Central memory CD8-positive, alpha-beta T cell (primary cell): ENCODE data around the gene ITGA7.

Experiments
- ATAC-seq: fragments of 150-1000 bp; cut with Tn5 transposase; replicated peaks from 2 replicates; pipeline ENCODE4 v1.10.0; 2022; ENCODE audit warnings: mild to moderate bottlenecking, moderate FRiP score, moderate number of reproducible peaks; ENCODE audit not compliant: poor library complexity, severe bottlenecking; ENCODE audit errors: extremely low read depth
- DNase-seq, 2 donors: peaks; one replicate each; pipeline ENCODE4 v3.0.0; 2021; ENCODE audit warnings: low spot score in 2 of 2
- H3K27ac Mint-ChIP-seq: one replicate; pipeline ENCODE4 v1.8.0; 2022; ENCODE audit warnings: low read depth, mild to moderate bottlenecking, moderate library complexity, mixed read lengths
- H3K27me3 Mint-ChIP-seq: one replicate; pipeline ENCODE4 v1.8.0; 2022; ENCODE audit warnings: mixed read lengths
- H3K36me3 Mint-ChIP-seq: one replicate; pipeline ENCODE4 v1.8.0; 2022; ENCODE audit warnings: mild to moderate bottlenecking, moderate library complexity, mixed read lengths; ENCODE audit not compliant: insufficient read depth
- H3K4me1 Mint-ChIP-seq: one replicate; pipeline ENCODE4 v1.8.0; 2022; ENCODE audit warnings: mixed read lengths
- H3K4me3 Mint-ChIP-seq: one replicate; pipeline ENCODE4 v1.8.0; 2022; ENCODE audit warnings: mild to moderate bottlenecking, moderate library complexity, mixed read lengths
- H3K9me3 Mint-ChIP-seq: one replicate; pipeline ENCODE4 v1.8.0; 2022; ENCODE audit warnings: mixed read lengths

ITGA7 gene

GRCh38 chr12:55739025-55739378, 31.3 kb upstream of the ITGA7 start:
- ATAC-seq (no peak), DNase-seq (no peak)
- no peak overlapping the region for H3K27ac Mint-ChIP-seq
- no peaks in the 10 kb centered on the region for H3K9me3 Mint-ChIP-seq
- peaks cover 4% of the 10 kb centered on the region for H3K36me3 Mint-ChIP-seq
- H3K27me3 Mint-ChIP-seq: no peaks in the 10 kb centered on the region
- H3K4me3 Mint-ChIP-seq: peak overlapping the region; percentile 82
- H3K4me1 Mint-ChIP-seq: peaks cover 45% of the 10 kb centered on the region

DNA sequence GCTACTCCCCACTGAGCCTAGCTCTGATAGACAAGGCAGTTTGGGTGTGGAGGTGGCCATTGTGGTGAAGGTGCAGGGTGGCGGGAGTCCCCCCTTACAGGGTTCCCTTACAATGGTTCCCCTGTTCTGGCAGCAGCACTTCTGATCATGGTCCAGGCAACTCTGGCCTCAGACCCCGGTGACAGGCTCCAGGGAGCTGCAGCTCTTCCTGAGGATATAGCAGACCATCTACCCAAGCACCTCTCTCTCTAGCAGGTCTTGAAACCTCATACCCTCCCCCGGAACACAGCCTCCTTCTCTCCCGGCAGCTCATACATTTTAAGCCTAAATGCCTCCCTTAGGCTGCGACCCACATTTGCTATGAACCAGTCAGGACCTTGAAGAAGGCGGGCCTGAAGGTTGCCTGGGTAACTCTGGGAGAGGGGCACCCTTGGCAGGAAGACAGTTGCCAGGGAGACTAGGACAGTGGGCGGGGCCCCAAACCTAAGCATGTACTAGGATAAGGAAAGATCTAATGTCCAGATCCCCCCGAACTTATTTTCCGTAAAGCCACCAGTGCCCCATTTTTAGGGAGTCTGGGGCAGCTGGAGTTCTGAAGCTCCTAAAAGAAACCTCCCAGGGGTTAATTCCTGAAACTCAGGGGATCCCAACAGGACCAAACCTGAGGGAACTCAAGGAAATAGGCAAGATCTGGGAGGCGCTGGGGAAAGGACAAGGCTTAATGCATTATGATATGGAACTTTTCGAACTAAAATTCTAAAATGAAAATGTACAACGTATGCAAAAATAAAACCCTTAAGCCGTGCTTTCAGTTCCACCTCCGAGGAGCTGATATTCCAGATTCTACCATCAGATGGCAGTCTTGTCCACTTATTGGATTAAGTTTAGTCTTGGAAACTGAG, 30.7 kb upstream of the ITGA7 start:
- ATAC-seq (peak; percentile 63), DNase-seq (peak; percentile 56 to 74)

GRCh38 chr12:55737581-55738122, 29.9 kb upstream of the ITGA7 start:
- Mint-ChIP-seq H3K9me3 (no peaks in the 10 kb centered on the region), H3K27ac (peak overlapping the region; percentile 89), H3K36me3 (peaks cover 4% of the 10 kb centered on the region), H3K27me3 (no peaks in the 10 kb centered on the region), H3K4me1 (peaks cover 40% of the 10 kb centered on the region), H3K4me3 (peak overlapping the region; percentile 82)
- no peak for ATAC-seq
- DNase-seq: no peak

More for the DNA sequence above, 30.7 kb upstream of the ITGA7 start:
- H3K4me3 Mint-ChIP-seq: peak overlapping the region; percentile 82
- peaks cover 43% of the 10 kb centered on the region for H3K4me1 Mint-ChIP-seq
- peak overlapping the region; percentile 89 for H3K27ac Mint-ChIP-seq
- no peaks in the 10 kb centered on the region for H3K27me3 Mint-ChIP-seq
- peaks cover 4% of the 10 kb centered on the region for H3K36me3 Mint-ChIP-seq
- no peaks in the 10 kb centered on the region for H3K9me3 Mint-ChIP-seq

DNA sequence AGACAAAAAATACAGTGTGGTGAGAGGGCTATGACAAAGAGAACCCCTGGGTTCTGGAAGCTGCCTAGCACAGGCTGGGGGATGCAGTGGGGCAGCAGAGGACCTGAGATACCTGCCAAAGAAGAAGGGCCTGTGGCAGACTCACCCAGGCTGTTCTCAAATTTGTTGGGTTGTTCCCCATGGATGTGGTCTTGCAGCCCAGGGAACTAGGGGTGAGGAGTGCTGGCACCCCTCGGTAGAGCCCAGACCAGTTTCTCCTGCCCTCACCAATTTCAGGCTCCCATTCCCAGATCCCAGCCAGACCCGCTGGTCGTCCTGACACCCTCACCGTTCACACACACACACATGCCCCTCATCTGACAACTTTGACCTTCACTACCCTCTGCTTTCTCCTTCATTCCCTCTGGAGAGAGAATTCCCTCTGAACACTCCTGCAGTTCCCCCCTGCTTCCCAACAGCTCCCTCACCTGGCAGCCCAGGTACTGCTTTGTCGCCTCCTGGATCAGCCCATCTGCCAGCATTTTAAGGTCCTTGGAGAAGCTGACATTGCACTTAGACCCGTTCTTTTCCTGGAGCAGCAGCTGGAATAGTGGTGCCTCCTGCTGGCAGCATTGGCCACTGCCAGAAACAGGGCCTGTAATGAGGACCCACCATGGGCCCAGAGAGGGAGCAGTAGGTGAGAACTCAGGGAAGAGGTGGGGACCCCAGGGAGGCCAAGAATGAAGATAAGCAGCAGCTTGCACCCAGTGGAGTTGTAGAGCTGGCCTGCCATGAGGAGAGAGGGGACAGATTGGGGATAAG, 29.3 kb upstream of the ITGA7 start:
- H3K27me3 Mint-ChIP-seq: no peaks in the 10 kb centered on the region
- peak in 1 of 2 donors; percentile 32 for DNase-seq
- peaks cover 4% of the 10 kb centered on the region for H3K36me3 Mint-ChIP-seq
- peak; percentile 26 for ATAC-seq
- H3K4me1 Mint-ChIP-seq: peaks cover 33% of the 10 kb centered on the region
- peak overlapping the region; percentile 87 for H3K27ac Mint-ChIP-seq
- no peaks in the 10 kb centered on the region for H3K9me3 Mint-ChIP-seq
- H3K4me3 Mint-ChIP-seq: peak overlapping the region; percentile 82

DNA sequence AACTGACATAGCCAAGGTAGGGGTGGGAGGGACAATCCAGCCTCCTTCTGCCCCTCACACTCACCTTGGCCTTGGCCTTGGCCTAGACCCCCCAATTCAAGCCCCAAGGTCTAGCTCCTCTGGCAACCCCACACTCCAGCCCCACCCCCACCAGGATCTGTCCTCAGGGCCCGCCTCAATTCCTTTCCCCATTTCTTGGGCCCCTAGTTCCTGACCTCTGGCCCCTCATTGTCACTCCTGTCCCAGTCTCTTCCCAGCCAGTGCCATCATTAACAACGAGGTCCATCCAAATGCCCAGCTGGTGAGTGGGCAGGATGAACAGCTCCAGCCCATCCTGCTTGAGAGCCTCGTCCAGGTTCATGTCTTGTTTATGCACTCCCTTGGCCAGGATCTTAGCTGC, 28.4 kb upstream of the ITGA7 start:
- Mint-ChIP-seq H3K4me1 (peaks cover 30% of the 10 kb centered on the region), H3K36me3 (peaks cover 4% of the 10 kb centered on the region), H3K9me3 (no peaks in the 10 kb centered on the region), H3K27me3 (no peaks in the 10 kb centered on the region), H3K4me3 (no peak overlapping the region), H3K27ac (peak overlapping the region; percentile 16)
- ATAC-seq: no peak
- DNase-seq: no peak

DNA sequence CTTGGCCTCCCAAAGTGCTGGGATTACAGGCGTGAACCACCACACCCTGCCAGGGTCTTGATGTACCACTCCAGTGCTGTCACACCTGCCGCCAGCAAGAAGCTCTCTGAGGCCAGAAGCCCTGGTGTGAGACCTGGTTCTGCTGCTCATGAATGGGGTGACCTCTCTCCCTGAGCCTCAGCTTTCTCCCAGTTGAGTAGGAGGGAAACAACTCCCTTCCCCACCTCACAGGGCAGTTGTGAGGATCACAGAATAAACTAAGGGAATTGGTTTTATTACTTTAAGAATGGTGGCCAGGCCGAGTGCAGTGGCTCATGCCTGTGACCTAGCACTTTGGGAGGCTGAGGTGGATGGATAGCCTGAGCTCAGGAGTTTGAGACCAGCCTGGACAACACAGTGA, 26.9 kb upstream of the ITGA7 start:
- DNase-seq (no peak), ATAC-seq (no peak)
- H3K36me3 Mint-ChIP-seq: peaks cover 9% of the 10 kb centered on the region
- H3K9me3 Mint-ChIP-seq: no peaks in the 10 kb centered on the region
- no peak overlapping the region for H3K27ac Mint-ChIP-seq
- peaks cover 45% of the 10 kb centered on the region for H3K4me1 Mint-ChIP-seq
- no peaks in the 10 kb centered on the region for H3K27me3 Mint-ChIP-seq
- H3K4me3 Mint-ChIP-seq: no peak overlapping the region

- no peak for ATAC-seq
- Mint-ChIP-seq H3K9me3 (no peaks in the 10 kb centered on the region), H3K4me1 (peaks cover 47% of the 10 kb centered on the region), H3K4me3 (no peak overlapping the region), H3K27ac (no peak overlapping the region), H3K27me3 (no peaks in the 10 kb centered on the region), H3K36me3 (peaks cover 9% of the 10 kb centered on the region)
- no peak for DNase-seq
Observed at GRCh38 chr12:55733858-55734257, 26.2 kb upstream of the ITGA7 start.

GRCh38 chr12:55733021-55733555, 25.4 kb upstream of the ITGA7 start:
- H3K27ac Mint-ChIP-seq: peak overlapping the region; percentile 49
- H3K4me1 Mint-ChIP-seq: peaks cover 41% of the 10 kb centered on the region
- H3K36me3 Mint-ChIP-seq: peaks cover 9% of the 10 kb centered on the region
- no peak overlapping the region for H3K4me3 Mint-ChIP-seq
- no peaks in the 10 kb centered on the region for H3K27me3 Mint-ChIP-seq
- H3K9me3 Mint-ChIP-seq: no peaks in the 10 kb centered on the region
- ATAC-seq: no peak
- DNase-seq: no peak

GRCh38 chr12:55732288-55732687, 24.6 kb upstream of the ITGA7 start:
- H3K36me3 Mint-ChIP-seq: peaks cover 8% of the 10 kb centered on the region
- H3K4me1 Mint-ChIP-seq: peaks cover 41% of the 10 kb centered on the region
- H3K4me3 Mint-ChIP-seq: no peak overlapping the region
- ATAC-seq (no peak), DNase-seq (no peak)
- no peaks in the 10 kb centered on the region for H3K9me3 Mint-ChIP-seq
- H3K27me3 Mint-ChIP-seq: no peaks in the 10 kb centered on the region
- H3K27ac Mint-ChIP-seq: peak overlapping the region; percentile 49

DNA sequence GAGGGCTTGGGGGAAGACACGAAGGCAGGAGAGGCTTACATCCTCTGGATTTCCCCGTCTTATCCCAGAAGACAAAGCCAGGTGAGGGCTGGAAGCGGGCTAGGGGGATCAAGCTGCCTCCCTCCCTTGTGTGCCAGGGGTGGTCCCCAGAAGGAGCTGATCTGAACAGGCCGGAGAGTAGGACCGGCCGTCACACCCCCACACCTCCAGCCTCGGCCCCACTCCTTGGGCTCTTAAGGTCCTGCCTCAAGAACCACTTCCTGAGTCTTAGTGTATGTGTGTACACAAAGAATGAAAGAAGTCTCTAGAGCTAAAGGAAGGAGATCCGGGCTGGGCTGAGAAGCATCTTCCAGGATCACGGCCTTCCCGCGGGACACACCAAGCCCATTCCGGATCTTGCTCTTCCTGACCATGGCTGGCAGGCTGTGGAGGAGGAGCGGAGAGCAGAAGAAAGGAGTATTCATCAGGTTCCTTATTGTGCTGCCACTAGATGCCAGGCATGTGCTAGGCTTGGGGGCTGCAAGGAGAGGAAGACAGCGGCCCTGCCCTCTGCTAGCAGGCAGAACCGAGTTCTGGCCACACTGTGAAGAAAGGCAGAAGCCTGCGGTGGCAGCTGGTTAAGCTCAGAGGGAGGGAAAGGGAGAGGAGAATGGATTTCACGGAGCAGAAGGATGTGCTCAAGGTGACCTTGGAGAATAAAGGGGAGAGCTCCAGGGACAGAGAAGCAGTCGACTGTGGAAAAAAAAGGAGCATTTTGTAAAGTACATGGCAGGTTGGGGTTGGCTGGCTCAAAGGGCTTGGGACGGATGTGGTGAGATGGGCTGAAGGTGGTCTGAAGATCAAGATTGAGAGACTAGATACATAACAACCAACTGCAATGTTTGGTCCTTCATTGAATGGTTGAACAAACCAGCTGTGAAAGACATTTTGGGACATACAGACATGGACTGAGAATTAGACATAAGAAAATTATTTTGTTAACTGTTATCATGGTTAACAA, 22.4 kb upstream of the ITGA7 start:
- DNase-seq: no peak

GRCh38 chr12:55728939-55729818, 21.5 kb upstream of the ITGA7 start, which contains the start of gene CD63:
Gene CD63, minus strand, starts transcription at chr12:55729009. Its CDS starts 668 bp downstream, at chr12:55728341.
- Mint-ChIP-seq H3K9me3 (no peaks in the 10 kb centered on the region), H3K27ac (peak within 1 kb of the TSS; percentile 81), H3K36me3 (peaks cover 16% of the 10 kb centered on the region), H3K4me3 (peak within 1 kb of the TSS; percentile 85), H3K27me3 (no peaks in the 10 kb centered on the region), H3K4me1 (peaks cover 54% of the 10 kb centered on the region)
- peak; percentile 52 for ATAC-seq
- DNase-seq: peak in 1 of 2 donors; percentile 23

More for the DNA sequence above, 22.4 kb upstream of the ITGA7 start:
- ATAC-seq: peak; percentile 66
- Mint-ChIP-seq H3K36me3 (peaks cover 16% of the 10 kb centered on the region), H3K27me3 (no peaks in the 10 kb centered on the region), H3K9me3 (no peaks in the 10 kb centered on the region), H3K4me1 (peaks cover 47% of the 10 kb centered on the region), H3K4me3 (peak overlapping the region; percentile 85), H3K27ac (peak overlapping the region; percentile 81)
